HG03135 (cell line): ENCODE data around the gene PTPRS.

Experiments used
- ATAC-seq: cut with Tn5 transposase; IDR thresholded peaks from one replicate; pipeline ENCODE4 v1.9.1; 2021; ENCODE audit warnings: mild to moderate bottlenecking, moderate library complexity; ENCODE audit not compliant: unreplicated experiment

The PTPRS gene

GRCh38 chr19:5312058-5312457, 28.6 kb downstream of the PTPRS start:
- no peak for ATAC-seq

GRCh38 chr19:5309438-5310204, 31.0 kb downstream of the PTPRS start:
- ATAC-seq: no peak

DNA sequence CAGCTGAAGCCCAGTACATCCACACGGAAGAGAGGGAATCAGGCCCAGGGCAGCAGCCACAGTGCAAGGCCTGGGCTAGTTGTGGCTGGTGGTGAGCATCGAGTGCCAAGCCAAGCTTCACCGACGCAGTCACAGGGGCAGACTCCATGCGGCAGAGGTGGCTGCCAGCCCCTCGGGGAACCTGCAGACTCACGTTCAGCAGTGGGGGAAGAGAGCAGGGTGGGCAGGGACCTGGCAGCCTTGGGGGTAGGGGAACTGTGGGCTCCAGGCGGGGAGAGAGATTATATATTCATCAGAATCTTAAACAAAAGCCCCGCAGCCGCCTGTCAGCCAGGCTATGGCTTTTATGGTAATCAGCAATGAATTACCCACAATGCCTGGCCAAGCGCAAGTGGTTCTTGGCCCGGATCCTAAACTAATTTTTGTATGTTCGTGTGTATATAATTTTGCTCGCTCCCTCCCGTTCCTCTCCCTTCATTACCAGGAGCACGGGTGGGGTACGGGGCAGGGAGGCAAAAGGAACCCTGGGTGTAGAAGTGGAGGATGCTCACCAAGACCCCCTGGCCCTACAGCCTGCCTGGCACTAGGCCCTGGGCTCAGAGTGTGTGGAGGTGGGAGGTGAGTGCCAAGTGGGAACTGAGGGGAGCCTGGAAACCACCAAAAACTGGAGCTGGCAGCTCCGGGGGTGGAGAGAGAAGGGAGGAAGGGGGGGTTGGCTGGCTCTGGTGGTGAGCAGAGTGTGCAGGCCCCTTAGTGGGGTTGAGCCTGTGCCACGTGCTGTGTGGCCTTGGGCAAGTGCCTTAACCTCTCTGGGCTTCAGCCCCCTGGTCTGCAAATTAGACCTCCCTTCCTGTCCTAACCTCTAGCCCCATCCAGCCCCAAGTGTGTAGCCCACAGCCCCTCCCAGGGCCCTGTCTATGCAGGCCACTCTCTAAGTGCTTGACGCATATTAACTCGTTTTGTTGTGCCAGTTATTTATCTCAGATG, 31.9 kb downstream of the PTPRS start:
- ATAC-seq: no peak

- ATAC-seq: no peak
Measured at GRCh38 chr19:5307655-5308054, 33.0 kb downstream of the PTPRS start.

DNA sequence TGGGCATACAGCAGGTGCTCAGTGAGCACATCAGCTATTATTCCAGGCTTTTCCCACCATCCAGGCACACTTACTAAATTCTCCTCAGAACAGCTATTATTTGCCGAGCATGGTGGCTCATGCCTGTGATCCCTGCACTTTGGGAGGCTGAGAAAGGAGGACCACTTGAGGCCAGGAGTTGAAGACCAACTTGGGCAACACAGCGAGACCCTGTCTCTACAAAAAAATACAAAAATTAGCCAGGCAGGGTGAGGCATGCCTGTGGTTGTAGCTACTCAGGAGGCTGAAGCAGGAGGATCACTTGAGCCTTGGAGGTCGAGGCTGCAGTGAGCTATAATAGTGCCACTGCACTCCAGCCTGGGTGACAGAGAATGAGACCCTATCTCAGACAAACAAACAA, 35.4 kb downstream of the PTPRS start:
- no peak for ATAC-seq

DNA sequence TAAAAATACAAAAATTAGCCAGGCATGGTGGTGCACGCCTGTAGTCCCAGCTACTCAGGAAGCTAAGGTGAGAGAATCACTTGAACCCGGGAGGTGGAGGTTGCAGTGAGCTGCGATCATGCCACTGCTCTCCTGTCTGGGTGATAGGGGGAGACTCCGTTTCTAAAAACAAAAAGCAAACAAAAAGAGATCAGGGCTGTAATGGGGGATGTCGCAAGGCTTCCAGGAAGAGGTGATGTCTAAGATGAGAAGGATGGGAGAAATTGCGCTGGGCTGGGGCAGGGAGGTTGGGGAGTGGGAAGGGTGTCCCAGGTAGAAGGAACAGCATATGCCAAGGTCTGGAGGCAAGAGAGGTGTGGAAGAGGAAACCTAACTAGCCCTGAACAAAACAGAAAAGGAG, 36.1 kb downstream of the PTPRS start:
- no peak for ATAC-seq

- no peak for ATAC-seq
Measured at GRCh38 chr19:5303208-5303607, 37.4 kb downstream of the PTPRS start.

GRCh38 chr19:5302396-5302795, 38.2 kb downstream of the PTPRS start:
- no peak for ATAC-seq

- ATAC-seq: no peak
Measured at GRCh38 chr19:5299137-5299536, 41.5 kb downstream of the PTPRS start.

DNA sequence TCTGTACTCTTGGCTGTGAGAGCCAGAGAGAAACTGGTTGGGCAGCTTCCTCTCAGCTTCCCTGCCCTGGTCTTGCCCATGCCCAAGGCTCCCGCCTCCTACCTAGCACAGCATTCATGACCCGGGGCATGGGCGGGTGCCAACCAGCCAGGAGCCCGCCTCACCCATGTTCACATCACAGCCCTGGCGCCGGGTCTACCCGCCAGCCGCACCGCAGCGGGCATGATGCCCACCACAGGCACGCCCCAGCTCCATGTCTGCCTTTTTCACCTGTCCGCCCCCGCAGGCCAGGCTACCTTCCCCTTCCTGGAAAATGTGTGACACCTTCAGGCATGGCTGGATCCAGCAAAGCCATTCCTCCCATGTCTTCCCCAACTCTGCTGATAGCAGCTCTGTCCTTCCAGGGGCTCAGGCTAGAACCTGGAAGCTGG, 42.1 kb downstream of the PTPRS start:
- no peak for ATAC-seq

- ATAC-seq: no peak
Measured at GRCh38 chr19:5297272-5297669, 43.3 kb downstream of the PTPRS start.

- no peak for ATAC-seq
Measured at GRCh38 chr19:5296457-5297271, 43.9 kb downstream of the PTPRS start.

DNA sequence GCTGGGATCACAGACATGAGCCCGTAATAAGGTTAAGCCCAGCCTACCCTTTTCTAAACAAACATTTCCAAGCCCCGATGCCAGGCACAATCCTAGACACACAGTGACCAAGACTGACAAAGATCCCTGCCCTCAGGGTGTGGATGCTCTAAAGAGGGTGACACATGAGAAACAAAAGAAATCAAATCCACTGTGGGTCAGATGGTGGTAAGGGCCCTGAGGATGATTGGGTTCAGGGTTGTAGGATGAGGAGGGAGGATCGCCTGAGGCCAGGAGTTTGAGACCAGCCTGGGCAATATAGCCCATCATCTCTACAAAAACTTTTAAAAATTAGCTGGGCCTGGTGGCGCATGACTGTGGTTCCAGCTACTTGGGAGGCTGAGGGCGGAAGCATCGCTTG, 44.6 kb downstream of the PTPRS start:
- no peak for ATAC-seq

DNA sequence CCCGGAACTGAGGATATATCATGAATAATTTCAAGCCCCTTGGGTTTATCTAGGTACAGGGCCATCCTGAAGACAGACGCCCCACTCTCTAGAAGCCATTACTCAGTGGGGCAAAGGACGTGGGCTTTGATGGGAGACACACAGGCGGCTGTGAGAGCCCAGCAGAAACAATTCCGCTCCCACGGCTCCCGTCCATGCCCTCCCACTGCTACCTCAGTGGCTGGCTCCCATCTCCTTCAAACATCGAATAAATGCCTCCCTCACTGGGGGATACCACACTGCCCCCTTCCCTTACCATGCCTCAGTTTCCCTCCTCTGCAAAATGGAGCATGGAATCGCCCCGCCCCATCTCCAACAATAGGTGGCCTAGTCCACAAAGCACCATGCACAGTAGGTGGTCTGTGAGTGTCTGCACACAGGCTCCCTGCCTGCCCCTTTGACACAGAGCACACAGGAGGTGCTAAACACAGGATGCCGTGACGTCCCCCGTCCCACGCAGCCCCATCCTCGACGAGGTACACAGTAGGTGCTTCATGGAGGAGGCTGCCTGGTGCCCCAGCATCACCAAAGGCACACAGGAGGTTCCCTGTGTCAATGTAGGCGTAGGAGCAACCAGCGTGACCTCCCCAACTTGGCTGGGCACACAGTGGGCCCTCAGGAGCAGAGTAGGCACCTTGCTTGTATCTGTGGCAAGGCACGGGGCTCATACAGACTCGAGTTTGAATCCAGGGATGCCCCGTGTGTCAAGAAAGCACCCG, 46.0 kb downstream of the PTPRS start:
- no peak for ATAC-seq

GRCh38 chr19:5293612-5294378, 46.8 kb downstream of the PTPRS start:
- ATAC-seq: no peak

- ATAC-seq: no peak
Measured at GRCh38 chr19:5292822-5293611, 47.6 kb downstream of the PTPRS start.

DNA sequence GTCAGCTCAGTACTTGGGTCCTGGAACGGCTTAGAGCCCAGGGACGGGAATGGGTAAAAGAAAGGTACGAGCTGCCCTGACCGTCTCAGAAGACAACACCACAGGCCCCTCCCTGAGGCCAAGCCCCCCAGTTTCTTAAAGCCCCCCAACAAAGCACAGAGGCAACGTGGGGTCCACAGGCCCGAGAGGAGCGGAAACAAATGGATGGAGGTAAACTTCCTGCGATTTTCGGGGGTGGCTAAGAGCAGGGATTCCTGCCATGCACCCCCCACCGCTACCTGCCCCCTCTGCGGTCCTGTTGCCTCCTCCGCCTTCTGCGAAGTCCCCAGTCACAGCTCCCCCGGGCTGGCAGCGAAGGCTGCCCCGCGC, 48.2 kb downstream of the PTPRS start:
- no peak for ATAC-seq

GRCh38 chr19:5291588-5292193, 48.9 kb downstream of the PTPRS start:
- ATAC-seq: no peak
